WTC11 (cell line): Measurements from ENCODE around the gene SMAD2.

Source experiments
- ATF2 ChIP-seq: sonication (generic); formaldehyde crosslinking; IDR thresholded peaks from 2 replicates; pipeline ENCODE4 v1.8.1; 2022; ENCODE audit warnings: low read depth, missing genetic modification reagents, borderline replicate concordance
- CDX4 ChIP-seq: fragments of 250-450 bp; sonication (Bioruptor Pico); IDR thresholded peaks from 2 replicates; pipeline ENCODE4 v1.9.0; 2021; ENCODE audit warnings: moderate library complexity, mild to moderate bottlenecking, inconsistent platforms, borderline replicate concordance
- CREB1 ChIP-seq: sonication (generic); formaldehyde crosslinking; IDR thresholded peaks from 2 replicates; pipeline ENCODE4 v1.8.0; 2023; ENCODE audit warnings: mild to moderate bottlenecking, missing genetic modification reagents
- CTCF ChIP-seq: fragments of 200-600 bp; IDR thresholded peaks from 2 replicates; pipeline ENCODE4 v1.8.0; 2022; ENCODE audit warnings: antibody characterized with exemption
- GABPB1 ChIP-seq: sonication (generic); formaldehyde crosslinking; IDR thresholded peaks from 2 replicates; pipeline ENCODE4 v1.8.1; 2023; ENCODE audit warnings: mild to moderate bottlenecking, missing genetic modification reagents
- HMGA2 ChIP-seq: fragments of 250-450 bp; sonication (Bioruptor Pico); IDR thresholded peaks from 2 replicates; pipeline ENCODE4 v1.4.0; 2021; ENCODE audit warnings: mild to moderate bottlenecking, moderate library complexity
- IRF2 ChIP-seq: sonication (generic); formaldehyde crosslinking; IDR thresholded peaks from 2 replicates; pipeline ENCODE4 v1.8.0; 2022; ENCODE audit warnings: low read depth, missing genetic modification reagents, borderline replicate concordance
- JUN ChIP-seq: sonication (generic); formaldehyde crosslinking; IDR thresholded peaks from 2 replicates; pipeline ENCODE4 v1.8.0; 2023; ENCODE audit warnings: mild to moderate bottlenecking, missing genetic modification reagents
- MLX ChIP-seq: sonication (generic); formaldehyde crosslinking; IDR thresholded peaks from 2 replicates; pipeline ENCODE4 v1.8.1; 2023; ENCODE audit warnings: mild to moderate bottlenecking, missing genetic modification reagents, moderate library complexity
- PRDM15 ChIP-seq: sonication (generic); formaldehyde crosslinking; IDR thresholded peaks from 2 replicates; pipeline ENCODE4 v1.8.0; 2022; ENCODE audit warnings: missing genetic modification reagents
- PRRX2 ChIP-seq: fragments of 250-450 bp; sonication (Bioruptor Pico); IDR thresholded peaks from 2 replicates; pipeline ENCODE4 v1.8.0; 2021; ENCODE audit warnings: mild to moderate bottlenecking
- RELA ChIP-seq: sonication (generic); formaldehyde crosslinking; IDR thresholded peaks from 2 replicates; pipeline ENCODE4 v1.8.1; 2022; ENCODE audit warnings: missing genetic modification reagents, mild to moderate bottlenecking, borderline replicate concordance
- ZNF671 ChIP-seq: fragments of 250-450 bp; sonication (Bioruptor Pico); IDR thresholded peaks from 2 replicates; pipeline ENCODE4 v1.8.0; 2021; ENCODE audit warnings: mild to moderate bottlenecking

GRCh38 chr18:47978603-47979002 is 48.1 kb upstream of the SMAD2 start:
- TF ChIP-seq CTCF (no peak), CREB1 (CRISPR knock-in tag) (no peak), PRRX2 (CRISPR knock-in tag) (no peak), RELA (CRISPR knock-in tag) (no peak), ZNF671 (CRISPR knock-in tag) (no peak), PRDM15 (no peak), GABPB1 (CRISPR knock-in tag) (no peak), IRF2 (CRISPR knock-in tag) (no peak), JUN (no peak), MLX (CRISPR knock-in tag) (no peak), CDX4 (no peak), HMGA2 (CRISPR knock-in tag) (no peak), ATF2 (CRISPR knock-in tag) (no peak)
